DOHH2 (cell line): ENCODE measurements around the gene SLC38A1.

ENCODE experiments used
- EZH2phosphoT487 ChIP-seq: fragments of 200-600 bp; sonication (generic); IDR thresholded peaks from 2 replicates; pipeline ENCODE4 v1.6.1; 2017; ENCODE audit warnings: borderline replicate concordance, mild to moderate bottlenecking, antibody characterized with exemption, low read length, moderate library complexity, mixed read lengths
- TF ChIP-seq, protein P1 (sequence below): fragments of 200-600 bp; sonication (generic); IDR thresholded peaks from one replicate; pipeline ENCODE4 v1.5.1; 2014; ENCODE audit warnings: antibody characterized with exemption, mild to moderate bottlenecking, low read depth, low read length; ENCODE audit not compliant: poor library complexity, severe bottlenecking

DNA sequence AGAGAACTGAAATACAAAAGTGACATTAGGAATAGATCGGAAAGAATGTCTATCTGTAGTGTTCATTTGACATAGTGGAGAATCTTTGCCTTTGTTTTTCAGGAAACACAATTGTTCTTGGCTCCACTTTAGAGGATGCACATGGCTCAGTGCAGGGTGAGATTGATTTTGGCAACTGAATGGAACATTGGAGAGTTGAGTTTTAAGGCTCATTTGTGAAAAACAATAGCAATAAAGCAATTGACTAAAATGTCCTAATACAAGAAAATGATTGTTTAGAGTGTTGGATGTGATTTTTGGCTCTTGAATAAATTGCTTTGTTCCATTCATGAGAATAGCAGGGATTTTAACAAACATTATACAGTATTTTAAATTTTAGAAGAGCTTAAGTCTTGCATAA, 116.4 kb downstream of the SLC38A1 start:
- TF ChIP-seq, protein P1, sequence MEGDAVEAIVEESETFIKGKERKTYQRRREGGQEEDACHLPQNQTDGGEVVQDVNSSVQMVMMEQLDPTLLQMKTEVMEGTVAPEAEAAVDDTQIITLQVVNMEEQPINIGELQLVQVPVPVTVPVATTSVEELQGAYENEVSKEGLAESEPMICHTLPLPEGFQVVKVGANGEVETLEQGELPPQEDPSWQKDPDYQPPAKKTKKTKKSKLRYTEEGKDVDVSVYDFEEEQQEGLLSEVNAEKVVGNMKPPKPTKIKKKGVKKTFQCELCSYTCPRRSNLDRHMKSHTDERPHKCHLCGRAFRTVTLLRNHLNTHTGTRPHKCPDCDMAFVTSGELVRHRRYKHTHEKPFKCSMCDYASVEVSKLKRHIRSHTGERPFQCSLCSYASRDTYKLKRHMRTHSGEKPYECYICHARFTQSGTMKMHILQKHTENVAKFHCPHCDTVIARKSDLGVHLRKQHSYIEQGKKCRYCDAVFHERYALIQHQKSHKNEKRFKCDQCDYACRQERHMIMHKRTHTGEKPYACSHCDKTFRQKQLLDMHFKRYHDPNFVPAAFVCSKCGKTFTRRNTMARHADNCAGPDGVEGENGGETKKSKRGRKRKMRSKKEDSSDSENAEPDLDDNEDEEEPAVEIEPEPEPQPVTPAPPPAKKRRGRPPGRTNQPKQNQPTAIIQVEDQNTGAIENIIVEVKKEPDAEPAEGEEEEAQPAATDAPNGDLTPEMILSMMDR: no peak
- TF ChIP-seq EZH2phosphoT487: no peak
